H9 (cell line): ENCODE results near the gene NFIX. TPM values are rescaled to one million over a fixed set of nuclear protein-coding genes. Genes with fewer than 3 reads are reported as not detected.

Source experiments
- DNase-seq: peaks from one replicate; pipeline ENCODE4 v3.0.0-alpha.2; 2017
- H2AFZ ChIP-seq: one replicate; pipeline ENCODE4 v1.6.1; 2013; ENCODE audit warnings: mild to moderate bottlenecking, low read length, control low read depth, moderate library complexity
- H2AK5ac ChIP-seq: 2 replicates; pipeline ENCODE4 v1.6.1; 2013; ENCODE audit warnings: low read length, control low read depth, mixed read lengths; ENCODE audit not compliant: insufficient read length
- H2BK120ac ChIP-seq: one replicate; pipeline ENCODE4 v1.6.1; 2013; ENCODE audit warnings: low read depth, mild to moderate bottlenecking, low read length, control low read depth, inconsistent platforms; ENCODE audit not compliant: poor library complexity, severe bottlenecking
- H2BK12ac ChIP-seq: 2 replicates; pipeline ENCODE4 v1.6.1; 2013; ENCODE audit warnings: low read length, control low read depth, mixed read lengths, low read depth; ENCODE audit not compliant: insufficient read length
- H2BK15ac ChIP-seq: 2 replicates; pipeline ENCODE4 v1.6.1; 2013; ENCODE audit warnings: low read depth, low read length, control low read depth
- H2BK20ac ChIP-seq: one replicate; pipeline ENCODE4 v1.6.1; 2013; ENCODE audit warnings: low read depth, mild to moderate bottlenecking, low read length, control low read depth, inconsistent platforms; ENCODE audit not compliant: poor library complexity, severe bottlenecking
- H2BK5ac ChIP-seq: 2 replicates; pipeline ENCODE4 v1.6.1; 2013; ENCODE audit warnings: low read length, control low read depth, mixed read lengths; ENCODE audit not compliant: insufficient read length
- H3K14ac ChIP-seq: 2 replicates; pipeline ENCODE4 v1.6.1; 2013; ENCODE audit warnings: low read length, control low read depth; ENCODE audit not compliant: insufficient read depth
- H3K18ac ChIP-seq: 2 replicates; pipeline ENCODE4 v1.6.1; 2013; ENCODE audit warnings: low read depth, mild to moderate bottlenecking, mixed read lengths, low read length, control low read depth; ENCODE audit not compliant: insufficient read length
- H3K23ac ChIP-seq: 2 replicates; pipeline ENCODE4 v1.6.1; 2013; ENCODE audit warnings: low read length, control low read depth, mixed read lengths, low read depth; ENCODE audit not compliant: insufficient read length
- H3K23me2 ChIP-seq: 2 replicates; pipeline ENCODE4 v1.6.1; 2013; ENCODE audit warnings: low read depth, mild to moderate bottlenecking, mixed read lengths, low read length, control low read depth; ENCODE audit not compliant: insufficient read length, poor library complexity, severe bottlenecking
- H3K27ac ChIP-seq: 2 replicates; pipeline ENCODE4 v1.5.1; 2013; ENCODE audit warnings: low read length, control low read depth, mixed read lengths, low read depth; ENCODE audit not compliant: insufficient read length
- H3K27me3 ChIP-seq: 2 replicates; pipeline ENCODE4 v1.6.1; 2013; ENCODE audit warnings: low read length, control low read depth, inconsistent platforms; ENCODE audit not compliant: insufficient read depth
- H3K4ac ChIP-seq: 2 replicates; pipeline ENCODE4 v1.6.1; 2013; ENCODE audit warnings: low read depth, mild to moderate bottlenecking, control low read depth, inconsistent platforms, low read length, moderate library complexity
- H3K4me1 ChIP-seq: 2 replicates; pipeline ENCODE4 v1.6.1; 2013; ENCODE audit warnings: low read length, control low read depth, inconsistent platforms; ENCODE audit not compliant: insufficient read depth
- H3K4me2 ChIP-seq: 2 replicates; pipeline ENCODE4 v1.6.1; 2013; ENCODE audit warnings: low read length, control low read depth, mixed read lengths; ENCODE audit not compliant: insufficient read length, insufficient read depth
- H3K56ac ChIP-seq: 2 replicates; pipeline ENCODE4 v1.6.1; 2013; ENCODE audit warnings: low read depth, mild to moderate bottlenecking, mixed read lengths, low read length, control low read depth; ENCODE audit not compliant: insufficient read length
- H3K79me1 ChIP-seq: 2 replicates; pipeline ENCODE4 v1.6.1; 2013; ENCODE audit warnings: low read depth, mild to moderate bottlenecking, moderate library complexity, low read length, control low read depth, inconsistent platforms; ENCODE audit not compliant: insufficient read depth, poor library complexity, severe bottlenecking
- H3K79me2 ChIP-seq: 2 replicates; pipeline ENCODE4 v1.6.1; 2013; ENCODE audit warnings: low read length, control low read depth, inconsistent platforms; ENCODE audit not compliant: insufficient read depth
- H3K9ac ChIP-seq: 2 replicates; pipeline ENCODE4 v1.6.1; 2013; ENCODE audit warnings: low read length, control low read depth, mixed read lengths; ENCODE audit not compliant: insufficient read length; ENCODE audit errors: extremely low read depth
- H3K9me3 ChIP-seq: one replicate; pipeline ENCODE4 v1.6.1; 2013; ENCODE audit warnings: low read depth, low read length, inconsistent platforms; ENCODE audit not compliant: control insufficient read depth
- H3T11ph ChIP-seq: one replicate; pipeline ENCODE4 v1.6.1; 2013; ENCODE audit warnings: mild to moderate bottlenecking, low read length, control low read depth, inconsistent platforms
- H4K20me1 ChIP-seq: one replicate; pipeline ENCODE4 v1.6.1; 2013; ENCODE audit not compliant: control insufficient read depth, insufficient read length, insufficient read depth
- H4K5ac ChIP-seq: 2 replicates; pipeline ENCODE4 v1.6.1; 2013; ENCODE audit warnings: low read depth, mild to moderate bottlenecking, mixed read lengths, low read length, control low read depth; ENCODE audit not compliant: insufficient read length
- H4K8ac ChIP-seq: replicated peaks from 2 replicates; pipeline ENCODE4 v1.6.1; 2013; ENCODE audit warnings: low read length, control low read depth, mixed read lengths, low read depth; ENCODE audit not compliant: insufficient read length
- H4K91ac ChIP-seq: 2 replicates; pipeline ENCODE4 v1.6.1; 2013; ENCODE audit warnings: low read depth, mild to moderate bottlenecking, moderate library complexity, mixed read lengths, low read length, control low read depth; ENCODE audit not compliant: insufficient read length
- H3K27ac Mint-ChIP-seq, 3 experiments: 2 replicates in 2 of 3; 3 replicates in 1 of 3; pipeline ENCODE4 v1.8.0; 2020 to 2021; ENCODE audit warnings: mixed read lengths in 3 of 3, mild to moderate bottlenecking in 1 of 3, moderate library complexity in 1 of 3
- H3K27me3 Mint-ChIP-seq: 2 replicates; pipeline ENCODE4 v1.8.0; 2021; ENCODE audit warnings: low read depth, mild to moderate bottlenecking, moderate library complexity, mixed read lengths
- H3K36me3 Mint-ChIP-seq, 3 experiments: 2 replicates in 2 of 3; 3 replicates in 1 of 3; pipeline ENCODE4 v1.8.0; 2020 to 2021; ENCODE audit warnings: low read depth in 3 of 3, mixed read lengths in 3 of 3; ENCODE audit not compliant: insufficient read depth in 1 of 3
- H3K4me1 Mint-ChIP-seq, 2 experiments: 2 replicates each; pipeline ENCODE4 v1.8.0; 2020; ENCODE audit warnings: mixed read lengths in 2 of 2
- H3K4me3 Mint-ChIP-seq, 2 experiments: 2 replicates in 1 of 2; 3 replicates in 1 of 2; pipeline ENCODE4 v1.8.0; 2020 to 2021; ENCODE audit warnings: mild to moderate bottlenecking in 2 of 2, mixed read lengths in 2 of 2, moderate library complexity in 1 of 2
- H3K9me3 Mint-ChIP-seq, 2 experiments: 2 replicates in 1 of 2; 3 replicates in 1 of 2; pipeline ENCODE4 v1.8.0; 2020; ENCODE audit warnings: mild to moderate bottlenecking in 2 of 2, mixed read lengths in 2 of 2, moderate library complexity in 1 of 2
- WGBS: extraction: QIAGEN DNeasy Blood & Tissue Kit; methylation state at CpG from one replicate; pipeline ENCODE4 v1.1.7; 2013; ENCODE audit warnings: missing lambda C conversion rate, low lambda C conversion rate, mixed read lengths; ENCODE audit not compliant: insufficient read length; ENCODE audit errors: extremely low coverage; 5-methylcytosine and 5-hydroxymethylcytosine counted together
- total RNA-seq: library from RNA; stranded (reverse); gene quantifications from 2 replicates; pipeline ENCODE4 v1.2.1, GENCODE V29; 2021
- TF ChIP-seq, protein P1 (sequence below): fragments of 200-600 bp; sonication (generic); conservative IDR thresholded peaks from 3 replicates; pipeline ENCODE4 v1.8.0; 2021; ENCODE audit warnings: antibody characterized with exemption, mild to moderate bottlenecking

Gene NFIX
- total RNA-seq, 1 experiment from 2014 or later: 0.31 TPM

DNA sequence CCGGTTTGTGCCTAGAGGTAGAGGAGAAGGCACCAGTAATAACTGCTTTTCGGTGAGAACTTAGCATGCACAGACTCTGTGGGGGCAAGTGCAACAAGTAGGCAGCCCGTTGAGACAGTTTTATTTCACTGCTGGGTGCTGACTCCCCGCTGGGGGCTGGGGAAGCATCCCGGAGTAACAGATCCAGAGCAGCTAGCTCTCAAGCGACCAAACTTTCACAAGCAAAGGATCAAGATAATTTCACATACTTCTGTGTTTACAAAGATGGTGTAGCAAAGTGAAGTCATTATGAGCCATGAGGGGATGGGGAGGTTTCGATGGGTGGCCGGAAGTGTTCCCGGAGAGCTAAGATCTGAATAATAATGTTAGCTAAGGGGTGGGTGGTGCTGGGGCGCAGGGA lies 125.5 kb downstream of the NFIX start:
- Mint-ChIP-seq H3K27me3 (no peaks in the 10 kb centered on the region), H3K9me3 (peaks cover 0 to 1% of the 10 kb centered on the region in 2 experiments; a peak in 2 of 5 replicates), H3K36me3 (peaks cover 7 to 47% (median 36%) of the 10 kb centered on the region in 3 experiments; a peak in 6 of 7 replicates), H3K4me1 (peaks cover 46 to 51% of the 10 kb centered on the region in 2 experiments), H3K27ac (peak overlapping the region in 2 of 3 experiments; percentile 84 to 86; a peak in 3 of 7 replicates), H3K4me3 (peak overlapping the region; percentile 46 to 93)
- Histone ChIP-seq H3K4me1 (peaks cover 11% of the 10 kb centered on the region; the same call in 1 of the 2 replicates), H3K23ac (no peak overlapping the region), H4K91ac (no peak overlapping the region), H2BK20ac (no peak overlapping the region), H3K79me1 (peaks cover 2% of the 10 kb centered on the region), H3K4ac (no peak overlapping the region), H3T11ph (no peak overlapping the region), H2BK120ac (no peak overlapping the region), H3K23me2 (peaks cover 8% of the 10 kb centered on the region), H2AFZ (no peak overlapping the region), H3K14ac (no peak overlapping the region), H4K20me1 (no peaks in the 10 kb centered on the region), H3K56ac (no peak overlapping the region), H4K8ac (no peak overlapping the region), H2BK15ac (no peak overlapping the region), H3K18ac (no peak overlapping the region), H2BK5ac (no peak overlapping the region), H3K79me2 (peaks cover 57% of the 10 kb centered on the region), H4K5ac (no peak overlapping the region), H3K27me3 (no peaks in the 10 kb centered on the region), H3K4me2 (no peak overlapping the region), H2BK12ac (no peak overlapping the region), H3K9ac (peak overlapping the region; percentile 20), H3K27ac (no peak overlapping the region), H2AK5ac (no peak overlapping the region), H3K9me3 (no peaks in the 10 kb centered on the region)
- TF ChIP-seq, protein P1, sequence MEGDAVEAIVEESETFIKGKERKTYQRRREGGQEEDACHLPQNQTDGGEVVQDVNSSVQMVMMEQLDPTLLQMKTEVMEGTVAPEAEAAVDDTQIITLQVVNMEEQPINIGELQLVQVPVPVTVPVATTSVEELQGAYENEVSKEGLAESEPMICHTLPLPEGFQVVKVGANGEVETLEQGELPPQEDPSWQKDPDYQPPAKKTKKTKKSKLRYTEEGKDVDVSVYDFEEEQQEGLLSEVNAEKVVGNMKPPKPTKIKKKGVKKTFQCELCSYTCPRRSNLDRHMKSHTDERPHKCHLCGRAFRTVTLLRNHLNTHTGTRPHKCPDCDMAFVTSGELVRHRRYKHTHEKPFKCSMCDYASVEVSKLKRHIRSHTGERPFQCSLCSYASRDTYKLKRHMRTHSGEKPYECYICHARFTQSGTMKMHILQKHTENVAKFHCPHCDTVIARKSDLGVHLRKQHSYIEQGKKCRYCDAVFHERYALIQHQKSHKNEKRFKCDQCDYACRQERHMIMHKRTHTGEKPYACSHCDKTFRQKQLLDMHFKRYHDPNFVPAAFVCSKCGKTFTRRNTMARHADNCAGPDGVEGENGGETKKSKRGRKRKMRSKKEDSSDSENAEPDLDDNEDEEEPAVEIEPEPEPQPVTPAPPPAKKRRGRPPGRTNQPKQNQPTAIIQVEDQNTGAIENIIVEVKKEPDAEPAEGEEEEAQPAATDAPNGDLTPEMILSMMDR: no peak
- no peak for DNase-seq
- no CpG with 5 or more reads among the region's 10 CpGs for WGBS
